Measurements from ENCODE around the gene CHURC1.

CHURC1 gene

DNA sequence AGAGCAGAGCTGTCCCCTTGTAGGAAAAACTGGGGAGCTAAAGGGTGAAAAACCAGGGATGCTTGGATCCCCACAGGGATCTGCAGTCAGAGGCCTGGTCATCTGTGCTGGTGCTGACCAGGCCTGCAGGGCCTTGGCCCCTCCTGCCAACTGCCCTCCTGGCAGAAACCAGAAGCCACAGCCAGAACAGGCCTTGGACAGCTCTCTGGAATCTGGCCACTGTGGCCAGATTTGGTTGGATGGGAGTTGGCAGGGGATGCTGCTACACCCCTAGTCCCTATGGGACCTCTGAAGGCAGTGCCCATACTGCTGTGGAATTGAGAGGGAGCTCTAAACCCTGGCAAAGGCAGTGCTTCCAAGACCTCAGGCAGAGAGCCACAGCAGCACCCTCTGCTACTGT, 37.5 kb downstream of the CHURC1 start:
- H3K36me3 ChIP-seq (ENCODE audit: insufficient read depth, low read length) = no peaks in the 10 kb centered on the region

DNA sequence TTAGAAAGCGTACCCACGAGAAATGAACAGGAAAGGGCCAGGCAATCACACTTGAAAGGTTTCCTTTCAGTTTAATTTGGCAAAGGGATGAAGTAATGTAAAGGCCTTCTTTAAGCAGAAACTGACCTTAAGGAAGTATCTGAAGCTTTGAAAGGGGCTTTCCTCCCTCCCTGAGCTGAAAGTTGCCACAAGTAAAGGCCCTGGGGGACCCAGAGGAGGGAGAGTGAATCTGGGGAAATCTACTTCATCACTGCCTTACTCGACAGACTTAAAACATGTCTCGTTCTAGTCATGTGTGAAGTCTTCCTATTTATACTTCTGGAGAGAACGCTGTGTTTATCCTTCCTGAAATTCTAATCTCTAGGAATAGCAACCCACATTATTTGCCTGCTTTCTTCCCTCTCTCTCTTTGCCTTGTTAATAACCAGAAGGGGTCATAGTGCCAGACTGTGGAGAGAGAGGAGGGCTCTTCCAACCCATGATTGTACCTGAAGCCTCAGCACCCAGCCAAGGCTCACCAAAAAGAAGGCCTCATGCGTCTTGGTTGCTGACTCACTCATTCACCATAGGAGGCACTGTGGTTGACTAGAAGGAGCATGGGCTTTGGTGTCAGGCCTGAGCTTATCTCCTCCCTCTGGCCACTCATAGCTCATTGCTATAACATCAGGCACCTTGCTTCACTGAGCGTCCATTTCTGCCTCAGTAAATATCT, 38.5 kb downstream of the CHURC1 start:
- H3K27ac ChIP-seq (ENCODE audit: low read depth, low read length) = no peak overlapping the region
- no peaks in the 10 kb centered on the region for H3K9me3 ChIP-seq (ENCODE audit: low read length)
- no peak overlapping the region for H3K9ac ChIP-seq (ENCODE audit: low read length)
- H3K4me3 ChIP-seq (ENCODE audit: low read depth in 1 of 2, low read length in 2 of 2) = no peak overlapping the region
- H3K4me1 ChIP-seq (ENCODE audit: insufficient read depth, low read length) = no peaks in the 10 kb centered on the region
- no peaks in the 10 kb centered on the region for H3K27me3 ChIP-seq (ENCODE audit: control insufficient read depth in 1 of 2, insufficient read depth in 2 of 2, low read length in 2 of 2)
- no peaks in the 10 kb centered on the region for H3K36me3 ChIP-seq (ENCODE audit: insufficient read depth, low read length)

More for the DNA sequence above, 37.5 kb downstream of the CHURC1 start:
- no peaks in the 10 kb centered on the region for H3K9me3 ChIP-seq (ENCODE audit: low read length)
- H3K9ac ChIP-seq (ENCODE audit: low read length) = no peak overlapping the region
- no peaks in the 10 kb centered on the region for H3K4me1 ChIP-seq (ENCODE audit: insufficient read depth, low read length)
- no peak overlapping the region for H3K4me3 ChIP-seq (ENCODE audit: low read depth in 1 of 2, low read length in 2 of 2)
- no peak overlapping the region for H3K27ac ChIP-seq (ENCODE audit: low read depth, low read length)
- no peaks in the 10 kb centered on the region for H3K27me3 ChIP-seq (ENCODE audit: control insufficient read depth in 1 of 2, insufficient read depth in 2 of 2, low read length in 2 of 2)

DNA sequence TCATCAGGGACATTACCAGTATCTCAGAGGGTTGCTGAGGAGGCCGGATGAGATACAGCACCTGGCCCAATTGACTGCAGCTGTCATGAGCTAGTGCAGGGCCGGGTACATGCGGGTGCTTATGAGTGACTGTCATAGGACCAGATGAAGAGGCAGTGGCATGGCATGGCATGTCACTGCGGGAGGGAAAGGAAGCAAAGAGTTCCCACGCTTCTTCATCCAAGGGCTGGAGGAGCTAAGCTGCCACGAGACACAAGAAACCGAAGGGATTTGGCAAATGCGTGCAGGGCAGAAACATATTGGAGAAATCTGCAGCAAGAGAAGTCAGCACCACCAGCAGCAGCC, 39.0 kb downstream of the CHURC1 start:
- Histone ChIP-seq H3K4me3 (ENCODE audit: low read depth in 1 of 2, low read length in 2 of 2) (no peak overlapping the region), H3K27ac (ENCODE audit: low read depth, low read length) (no peak overlapping the region)

GRCh38 chr14:64953661-64954060, 39.4 kb downstream of the CHURC1 start:
- no peak overlapping the region for H3K9ac ChIP-seq (ENCODE audit: low read length)
- H3K27me3 ChIP-seq (ENCODE audit: control insufficient read depth in 1 of 2, insufficient read depth in 2 of 2, low read length in 2 of 2) = no peaks in the 10 kb centered on the region
- H3K36me3 ChIP-seq (ENCODE audit: insufficient read depth, low read length) = no peaks in the 10 kb centered on the region
- no peaks in the 10 kb centered on the region for H3K4me1 ChIP-seq (ENCODE audit: insufficient read depth, low read length)
- no peak overlapping the region for H3K4me3 ChIP-seq (ENCODE audit: low read depth in 1 of 2, low read length in 2 of 2)
- H3K9me3 ChIP-seq (ENCODE audit: low read length) = no peaks in the 10 kb centered on the region
- H3K27ac ChIP-seq (ENCODE audit: low read depth, low read length) = no peak overlapping the region

More for the DNA sequence above, 39.0 kb downstream of the CHURC1 start:
- Histone ChIP-seq H3K27me3 (ENCODE audit: control insufficient read depth in 1 of 2, insufficient read depth in 2 of 2, low read length in 2 of 2) (no peaks in the 10 kb centered on the region), H3K36me3 (ENCODE audit: insufficient read depth, low read length) (no peaks in the 10 kb centered on the region), H3K9ac (ENCODE audit: low read length) (no peak overlapping the region), H3K4me1 (ENCODE audit: insufficient read depth, low read length) (no peaks in the 10 kb centered on the region), H3K9me3 (ENCODE audit: low read length) (no peaks in the 10 kb centered on the region)

DNA sequence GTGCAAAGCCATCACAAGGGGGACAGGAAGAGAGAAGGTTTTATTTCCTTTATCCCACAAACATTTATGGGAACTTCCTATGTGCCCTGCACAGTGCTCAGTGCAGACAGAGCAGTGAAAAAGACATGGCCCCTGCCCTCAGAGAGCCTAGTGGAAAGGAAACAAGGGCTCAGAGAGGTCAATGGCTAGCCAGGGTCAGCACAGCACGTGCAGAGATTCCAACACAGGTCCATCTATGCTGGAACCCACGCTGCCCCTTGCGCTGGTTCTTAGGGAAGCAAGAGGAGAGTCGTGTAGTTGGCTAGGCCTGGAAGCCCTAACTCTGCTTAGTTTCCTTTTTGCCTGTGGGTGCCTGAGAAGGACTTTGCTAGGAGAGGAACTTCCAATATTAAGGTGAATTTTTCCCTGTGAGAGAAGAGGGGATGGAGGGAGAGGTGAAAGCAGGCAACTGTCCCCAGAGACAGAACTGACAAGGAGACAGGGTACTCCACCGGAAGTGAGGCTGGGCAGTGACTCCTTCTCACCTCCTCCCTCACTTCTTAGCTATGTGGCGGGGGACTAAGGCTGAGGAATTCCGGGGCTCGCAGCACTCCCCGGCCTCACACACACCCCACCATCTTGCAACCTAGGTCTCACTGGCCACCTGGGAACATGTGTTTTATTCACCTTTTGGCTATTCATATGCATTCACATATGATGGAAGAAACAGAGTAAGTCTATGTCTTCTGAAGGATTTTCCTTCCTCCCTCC, 40.4 kb downstream of the CHURC1 start:
- no peaks in the 10 kb centered on the region for H3K4me1 ChIP-seq (ENCODE audit: insufficient read depth, low read length)
- no peak overlapping the region for H3K4me3 ChIP-seq (ENCODE audit: low read depth in 1 of 2, low read length in 2 of 2)
- H3K27ac ChIP-seq (ENCODE audit: low read depth, low read length) = no peak overlapping the region

DNA sequence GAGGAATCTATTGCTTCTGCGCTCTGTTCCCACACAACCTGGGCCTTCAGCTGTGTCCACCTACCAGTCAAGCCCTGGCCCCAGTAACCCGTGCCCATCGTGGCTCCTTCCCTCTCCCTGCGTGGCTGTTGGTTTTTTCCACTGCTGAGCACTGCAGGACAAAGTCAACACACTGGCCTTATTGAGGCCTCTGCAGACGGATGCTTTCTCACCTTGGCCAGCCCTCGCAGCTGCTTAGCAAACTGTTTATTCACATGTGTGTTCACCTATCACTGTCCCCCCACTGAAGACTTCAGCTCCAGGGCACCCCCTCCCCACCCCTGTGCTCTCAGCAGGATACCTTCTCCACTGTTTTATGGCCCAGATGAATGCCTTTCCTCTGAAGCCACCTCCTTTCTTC, 41.0 kb downstream of the CHURC1 start:
- no peak overlapping the region for H3K9ac ChIP-seq (ENCODE audit: low read length)
- H3K4me1 ChIP-seq (ENCODE audit: insufficient read depth, low read length) = no peaks in the 10 kb centered on the region
- no peak overlapping the region for H3K4me3 ChIP-seq (ENCODE audit: low read depth in 1 of 2, low read length in 2 of 2)
- no peaks in the 10 kb centered on the region for H3K27me3 ChIP-seq (ENCODE audit: control insufficient read depth in 1 of 2, insufficient read depth in 2 of 2, low read length in 2 of 2)
- H3K27ac ChIP-seq (ENCODE audit: low read depth, low read length) = no peak overlapping the region
- no peaks in the 10 kb centered on the region for H3K9me3 ChIP-seq (ENCODE audit: low read length)
- H3K36me3 ChIP-seq (ENCODE audit: insufficient read depth, low read length) = no peaks in the 10 kb centered on the region

More for the DNA sequence above, 40.4 kb downstream of the CHURC1 start:
- Histone ChIP-seq H3K36me3 (ENCODE audit: insufficient read depth, low read length) (no peaks in the 10 kb centered on the region), H3K9ac (ENCODE audit: low read length) (no peak overlapping the region), H3K9me3 (ENCODE audit: low read length) (no peaks in the 10 kb centered on the region), H3K27me3 (ENCODE audit: control insufficient read depth in 1 of 2, insufficient read depth in 2 of 2, low read length in 2 of 2) (no peaks in the 10 kb centered on the region)

DNA sequence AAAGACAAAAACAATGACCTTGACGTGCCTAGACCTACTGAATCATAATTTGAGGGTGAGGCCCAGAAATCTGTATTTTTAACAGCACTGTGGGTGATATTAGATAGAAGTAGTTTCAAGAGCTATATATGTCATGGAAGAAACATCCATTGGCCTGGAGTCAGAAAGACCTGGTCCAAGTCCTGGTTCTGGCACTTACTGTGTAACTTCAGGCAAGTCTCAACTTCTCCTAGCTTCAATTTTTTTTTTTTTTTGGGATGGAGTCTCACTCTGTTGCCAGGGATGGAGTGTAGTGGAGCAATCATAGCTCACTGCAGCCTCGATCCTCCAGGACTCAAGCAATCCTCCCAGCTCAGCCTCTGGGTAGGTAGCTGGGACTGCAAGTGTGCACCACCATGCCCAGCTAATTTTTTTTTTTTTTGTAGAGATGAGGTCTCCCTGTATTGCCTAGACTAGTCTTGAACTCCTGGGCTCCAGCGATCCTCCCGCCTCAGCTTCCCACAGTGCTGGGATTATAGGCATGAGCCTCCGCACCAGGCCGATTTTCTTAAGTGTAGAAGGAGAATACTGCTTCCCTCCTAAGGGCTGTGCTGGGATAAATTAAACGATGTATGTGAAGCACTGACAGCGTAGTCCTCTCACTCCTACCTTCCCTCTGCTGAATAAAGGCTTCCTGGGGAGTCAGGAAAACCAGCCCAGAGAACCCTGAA, 42.6 kb downstream of the CHURC1 start:
- H3K4me1 ChIP-seq (ENCODE audit: insufficient read depth, low read length) = no peaks in the 10 kb centered on the region

GRCh38 chr14:64958201-64958600, 43.9 kb downstream of the CHURC1 start:
- H3K27me3 ChIP-seq (ENCODE audit: control insufficient read depth in 1 of 2, insufficient read depth in 2 of 2, low read length in 2 of 2) = no peaks in the 10 kb centered on the region
- no peaks in the 10 kb centered on the region for H3K36me3 ChIP-seq (ENCODE audit: insufficient read depth, low read length)
- H3K9ac ChIP-seq (ENCODE audit: low read length) = no peak overlapping the region
- H3K27ac ChIP-seq (ENCODE audit: low read depth, low read length) = no peak overlapping the region
- no peak overlapping the region for H3K4me3 ChIP-seq (ENCODE audit: low read depth in 1 of 2, low read length in 2 of 2)
- no peaks in the 10 kb centered on the region for H3K9me3 ChIP-seq (ENCODE audit: low read length)
- no peaks in the 10 kb centered on the region for H3K4me1 ChIP-seq (ENCODE audit: insufficient read depth, low read length)

More for the DNA sequence above, 42.6 kb downstream of the CHURC1 start:
- no peaks in the 10 kb centered on the region for H3K27me3 ChIP-seq (ENCODE audit: control insufficient read depth in 1 of 2, insufficient read depth in 2 of 2, low read length in 2 of 2)
- no peak overlapping the region for H3K9ac ChIP-seq (ENCODE audit: low read length)
- H3K36me3 ChIP-seq (ENCODE audit: insufficient read depth, low read length) = no peaks in the 10 kb centered on the region
- no peak overlapping the region for H3K4me3 ChIP-seq (ENCODE audit: low read depth in 1 of 2, low read length in 2 of 2)
- H3K9me3 ChIP-seq (ENCODE audit: low read length) = no peaks in the 10 kb centered on the region
- no peak overlapping the region for H3K27ac ChIP-seq (ENCODE audit: low read depth, low read length)

- Histone ChIP-seq H3K4me1 (ENCODE audit: insufficient read depth, low read length) (no peaks in the 10 kb centered on the region), H3K9ac (ENCODE audit: low read length) (no peak overlapping the region), H3K27ac (ENCODE audit: low read depth, low read length) (no peak overlapping the region)
Observed at GRCh38 chr14:64958743-64959142, 44.5 kb downstream of the CHURC1 start.

GRCh38 chr14:64960762-64961276, 46.6 kb downstream of the CHURC1 start:
- no peak overlapping the region for H3K4me3 ChIP-seq (ENCODE audit: low read depth in 1 of 2, low read length in 2 of 2)
- H3K4me1 ChIP-seq (ENCODE audit: insufficient read depth, low read length) = no peaks in the 10 kb centered on the region
- no peak overlapping the region for H3K9ac ChIP-seq (ENCODE audit: low read length)
- H3K9me3 ChIP-seq (ENCODE audit: low read length) = no peaks in the 10 kb centered on the region
- no peaks in the 10 kb centered on the region for H3K27me3 ChIP-seq (ENCODE audit: control insufficient read depth in 1 of 2, insufficient read depth in 2 of 2, low read length in 2 of 2)
- H3K27ac ChIP-seq (ENCODE audit: low read depth, low read length) = no peak overlapping the region
- no peaks in the 10 kb centered on the region for H3K36me3 ChIP-seq (ENCODE audit: insufficient read depth, low read length)

More at GRCh38 chr14:64958743-64959142, 44.5 kb downstream of the CHURC1 start:
- Histone ChIP-seq H3K27me3 (ENCODE audit: control insufficient read depth in 1 of 2, insufficient read depth in 2 of 2, low read length in 2 of 2) (no peaks in the 10 kb centered on the region), H3K4me3 (ENCODE audit: low read depth in 1 of 2, low read length in 2 of 2) (no peak overlapping the region), H3K9me3 (ENCODE audit: low read length) (no peaks in the 10 kb centered on the region), H3K36me3 (ENCODE audit: insufficient read depth, low read length) (no peaks in the 10 kb centered on the region)

- H3K9me3 ChIP-seq (ENCODE audit: low read length) = no peaks in the 10 kb centered on the region
- H3K36me3 ChIP-seq (ENCODE audit: insufficient read depth, low read length) = no peaks in the 10 kb centered on the region
- no peaks in the 10 kb centered on the region for H3K4me1 ChIP-seq (ENCODE audit: insufficient read depth, low read length)
- H3K27me3 ChIP-seq (ENCODE audit: control insufficient read depth in 1 of 2, insufficient read depth in 2 of 2, low read length in 2 of 2) = no peaks in the 10 kb centered on the region
- no peak overlapping the region for H3K4me3 ChIP-seq (ENCODE audit: low read depth in 1 of 2, low read length in 2 of 2)
- H3K27ac ChIP-seq (ENCODE audit: low read depth, low read length) = no peak overlapping the region
- no peak overlapping the region for H3K9ac ChIP-seq (ENCODE audit: low read length)
Observed at GRCh38 chr14:64963611-64964010, 49.4 kb downstream of the CHURC1 start.

All from muscle layer of colon (tissue), 2 donors.